Stimulated activated CD4-positive, alpha-beta T cell treated with anti-CD3 and anti-CD28 coated beads, Interleukin-4, amount 100 ng/mL, for 1 hour (primary cell): ENCODE results near the gene TMEM132C.

Experiments
- DNase-seq: peaks from one replicate; pipeline ENCODE4 v3.0.0-alpha.2; 2020

Gene TMEM132C

DNA sequence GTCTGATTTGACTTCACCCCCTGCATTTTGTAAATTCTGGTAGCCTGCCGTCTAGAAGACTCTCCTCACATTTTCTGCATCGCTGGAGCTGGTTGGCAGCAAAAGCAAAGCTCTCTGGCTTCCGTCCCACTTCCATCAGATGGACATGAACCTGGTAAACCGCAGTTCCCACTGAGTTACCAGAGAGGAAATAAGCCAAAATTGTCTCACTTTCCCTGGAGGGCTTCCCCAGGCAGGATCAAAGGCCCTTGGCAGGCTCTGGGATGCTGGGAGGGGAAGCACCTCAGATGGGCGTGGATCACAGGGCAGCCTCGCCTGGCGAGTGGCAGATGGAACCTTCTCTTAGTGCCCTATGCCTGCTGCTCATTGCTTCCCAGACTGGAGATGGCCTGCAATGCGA, 243.5 kb downstream of the TMEM132C start:
- no peak for DNase-seq

DNA sequence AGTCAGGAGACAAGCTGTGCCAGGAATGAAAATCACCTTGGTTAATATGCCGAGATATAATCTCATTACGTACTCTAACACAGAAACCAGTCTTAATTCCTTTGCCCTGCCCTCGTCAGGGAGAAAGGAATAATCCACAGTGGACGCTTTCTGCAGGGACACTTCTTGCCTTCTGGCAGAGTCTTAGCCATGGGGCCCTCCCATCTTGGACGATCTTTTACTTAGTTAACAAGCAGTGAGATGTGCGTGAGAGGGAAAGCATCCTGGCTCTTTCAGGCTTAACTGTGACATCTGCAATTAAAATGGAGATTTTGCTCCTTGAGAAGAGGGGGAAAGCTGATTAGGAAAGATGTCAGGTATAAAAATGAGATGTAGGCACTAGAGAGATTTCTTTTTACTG, 246.4 kb downstream of the TMEM132C start:
- no peak for DNase-seq

DNA sequence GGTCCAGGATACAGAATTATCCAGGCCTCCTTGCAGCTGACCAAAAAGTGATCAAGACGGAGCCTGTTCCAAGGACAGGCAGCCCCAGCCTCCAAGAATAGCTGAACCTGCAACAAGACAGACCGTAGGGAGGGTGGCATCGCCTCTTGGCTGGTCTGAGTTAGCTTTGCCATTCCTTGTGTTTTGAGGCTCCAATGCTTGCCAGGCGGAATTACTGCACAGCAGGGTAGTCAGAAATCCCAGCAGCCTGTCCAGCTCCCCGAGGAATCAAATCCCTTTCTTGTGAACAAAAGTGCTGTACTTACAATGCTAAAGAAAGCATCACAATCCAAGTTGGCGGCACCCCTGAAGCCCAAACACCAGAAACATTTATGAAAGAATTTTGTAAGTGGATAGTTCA, 246.9 kb downstream of the TMEM132C start:
- DNase-seq = no peak

DNA sequence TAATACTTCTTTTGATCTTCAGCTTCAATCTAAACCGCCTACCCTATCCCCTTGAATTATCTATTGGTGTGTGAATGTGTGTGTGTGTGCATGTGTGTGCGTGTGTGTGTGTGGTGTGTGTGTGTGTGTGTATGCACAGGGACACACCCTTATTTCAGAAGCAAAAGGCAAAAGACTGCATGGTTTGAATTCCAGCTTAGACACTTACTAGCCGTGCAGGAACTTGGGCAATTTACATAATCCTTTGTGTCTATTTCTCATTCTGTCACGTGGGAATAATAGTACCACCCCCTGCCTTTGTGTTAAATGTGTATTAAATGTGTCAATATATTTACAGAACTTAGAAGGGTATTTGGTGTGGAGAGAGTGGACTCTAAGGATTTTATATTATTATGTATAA, 251.7 kb downstream of the TMEM132C start:
- DNase-seq = no peak

DNA sequence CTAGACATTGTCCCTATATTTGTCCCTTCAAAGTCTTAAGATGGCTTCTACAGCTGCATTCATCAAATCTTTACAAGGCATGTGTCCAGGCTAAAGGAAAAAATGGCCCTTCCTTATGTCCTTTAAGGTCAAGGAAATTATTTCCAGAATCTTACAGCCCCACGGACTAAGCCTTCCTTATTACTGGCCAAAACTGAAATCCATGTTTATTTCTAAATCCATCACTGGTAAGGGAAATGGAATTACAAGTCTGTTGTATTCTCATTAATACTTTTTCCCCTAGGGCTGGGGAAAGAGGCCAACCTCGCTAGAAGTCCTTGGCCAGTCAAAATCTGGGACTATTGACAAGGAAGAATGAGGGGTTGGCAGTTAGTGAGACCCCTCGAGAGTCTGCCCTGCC, 252.5 kb downstream of the TMEM132C start:
- no peak for DNase-seq

DNA sequence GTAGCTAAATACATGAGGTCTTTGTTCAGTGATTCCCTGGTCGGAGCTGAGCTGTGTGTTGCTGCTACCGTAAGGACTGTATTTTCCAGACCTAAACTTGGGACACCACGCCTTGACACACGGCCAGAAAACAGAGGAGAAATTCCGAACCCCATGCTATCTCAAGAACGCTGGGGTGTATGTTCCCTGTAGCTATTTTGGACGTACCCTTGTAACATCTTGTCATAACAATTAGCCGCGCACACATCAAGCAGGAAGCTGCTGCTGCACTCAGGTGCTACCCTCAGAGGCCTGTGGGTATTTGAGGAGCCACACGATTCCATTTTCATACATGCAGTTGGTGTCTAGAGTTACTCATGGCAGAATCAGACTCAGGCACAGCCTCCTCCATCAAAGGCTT, 255.0 kb downstream of the TMEM132C start:
- no peak for DNase-seq

DNA sequence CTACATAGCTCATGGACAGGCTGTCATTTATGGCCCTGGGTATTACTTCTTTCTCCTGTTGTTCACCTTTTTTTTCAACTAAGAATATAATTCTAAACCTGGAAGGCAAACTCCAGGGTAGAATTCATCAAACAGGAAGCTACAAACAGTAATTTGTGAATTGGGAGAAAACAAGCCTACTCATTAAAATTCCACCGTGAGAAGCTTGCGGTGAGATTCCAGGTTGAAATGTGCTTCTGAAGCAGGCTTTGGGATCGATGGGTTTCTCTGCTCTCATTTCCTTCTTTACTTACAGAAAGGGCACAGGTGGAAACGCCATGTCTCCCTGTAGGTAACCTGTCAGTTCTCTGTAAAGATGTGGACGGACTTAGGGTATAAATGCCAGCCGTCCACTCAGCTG, 257.5 kb downstream of the TMEM132C start:
- DNase-seq = no peak

DNA sequence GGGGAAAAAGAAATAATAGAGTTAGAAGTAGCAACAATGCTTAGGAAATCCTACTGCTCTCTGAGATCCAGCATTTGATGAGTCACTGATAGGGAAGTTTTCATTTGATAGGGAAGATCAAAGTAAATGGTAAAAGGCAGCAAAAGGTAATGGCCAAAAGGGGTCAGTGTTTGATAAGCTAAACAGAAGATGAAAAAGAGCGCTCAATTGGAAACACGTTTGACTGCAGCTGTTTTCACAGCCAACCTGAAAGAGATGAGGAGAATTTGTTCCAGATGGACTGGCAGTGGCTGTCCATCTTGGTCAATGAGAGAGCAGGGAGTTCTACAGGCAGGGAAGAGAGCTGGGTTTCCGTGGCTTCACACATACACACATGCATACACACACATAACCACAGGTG, 264.2 kb downstream of the TMEM132C start:
- no peak for DNase-seq

DNA sequence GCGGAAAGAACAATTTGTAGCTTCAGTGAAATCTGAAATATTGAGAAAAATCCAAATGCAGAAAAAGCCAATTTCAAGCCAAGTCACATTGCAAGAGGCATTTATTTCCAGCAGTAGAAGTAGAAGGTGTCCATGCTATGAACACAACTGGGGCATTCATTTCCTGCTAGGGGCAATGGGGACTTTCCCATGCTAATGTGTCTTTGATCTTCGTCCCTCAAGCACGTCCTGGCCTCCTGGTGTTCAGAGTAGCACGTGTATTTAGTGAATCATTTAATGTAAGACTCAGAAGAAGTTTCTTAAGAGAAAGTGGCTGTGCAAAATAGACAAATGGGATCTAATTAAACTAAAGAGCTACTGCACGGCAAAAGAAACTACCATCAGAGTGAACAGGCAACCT, 267.9 kb downstream of the TMEM132C start:
- DNase-seq = no peak

DNA sequence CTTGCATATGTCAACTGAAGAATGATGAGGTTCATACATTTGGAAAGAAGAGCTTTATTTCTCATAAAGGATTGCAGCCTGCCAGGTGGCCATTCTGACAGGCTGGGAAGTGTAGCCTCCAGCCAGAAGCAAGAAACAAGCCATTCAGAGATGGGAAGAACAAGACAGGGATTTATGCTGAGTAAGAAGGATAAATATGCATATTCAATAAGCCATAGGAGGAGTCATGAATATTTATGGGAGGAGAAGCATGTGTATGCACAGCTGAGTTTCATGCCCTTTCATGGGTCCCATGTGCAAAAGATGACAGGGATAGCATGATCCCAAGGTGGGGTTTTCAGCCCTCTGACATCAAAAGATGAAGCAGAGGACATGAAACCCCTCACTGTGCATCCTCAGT, 269.8 kb downstream of the TMEM132C start:
- DNase-seq = no peak

DNA sequence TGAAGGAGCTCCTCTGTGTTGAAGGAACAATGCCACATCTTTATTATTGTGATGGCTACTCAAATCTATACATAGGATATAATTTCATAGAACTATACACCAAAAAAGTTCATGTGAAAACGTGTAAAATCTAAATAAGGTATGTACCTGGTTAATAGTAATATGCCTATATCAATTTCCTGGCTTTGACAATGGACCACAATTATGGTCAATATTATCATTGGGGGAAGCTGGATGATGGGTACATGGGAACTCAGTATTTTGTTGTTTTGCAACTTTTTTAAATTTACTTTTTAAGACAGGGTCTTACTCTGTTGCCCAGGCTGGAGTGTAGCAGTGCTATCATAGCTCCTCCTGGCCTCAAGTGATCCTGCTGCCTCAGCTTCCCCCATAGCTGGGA, 270.7 kb downstream of the TMEM132C start:
- DNase-seq = no peak

DNA sequence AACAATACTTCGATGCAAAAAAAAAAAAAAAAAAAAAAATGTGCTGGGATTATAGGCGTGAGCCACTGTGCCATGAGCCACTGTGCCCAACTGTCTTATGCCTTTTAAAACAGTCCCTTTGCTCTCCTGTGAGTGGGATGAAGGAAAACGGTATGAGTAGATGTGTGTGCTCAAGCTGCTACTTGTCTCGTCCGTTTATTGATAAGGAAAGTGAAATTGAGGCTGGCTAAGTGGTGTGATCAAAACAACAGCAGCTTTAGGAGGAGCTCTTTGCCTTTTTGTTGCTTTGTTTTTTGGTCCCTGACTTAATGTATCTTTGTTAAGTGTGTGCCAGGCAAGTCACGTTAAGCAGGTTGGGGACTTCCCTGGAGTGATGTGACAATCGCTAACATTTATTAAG, 275.9 kb downstream of the TMEM132C start:
- DNase-seq = no peak

DNA sequence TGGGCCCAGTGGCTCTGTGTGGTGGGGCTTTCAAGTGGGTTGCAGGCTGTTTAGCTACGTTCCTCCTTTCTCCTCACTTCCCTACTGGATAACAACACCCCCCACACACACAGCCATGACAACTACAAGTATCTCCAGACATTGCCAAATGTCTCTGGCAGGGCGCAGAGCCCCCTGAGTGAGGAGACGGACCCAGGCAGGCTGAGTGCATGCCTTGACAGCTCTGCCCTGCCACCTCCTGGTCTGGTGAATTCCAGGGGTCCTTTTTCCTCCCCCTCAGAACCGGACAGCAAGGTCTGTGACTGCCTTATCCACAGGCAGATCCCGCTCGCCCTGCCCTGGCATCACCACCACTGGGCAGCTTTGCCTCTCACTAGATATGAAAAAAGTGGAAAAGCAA, 276.5 kb downstream of the TMEM132C start:
- no peak for DNase-seq

DNA sequence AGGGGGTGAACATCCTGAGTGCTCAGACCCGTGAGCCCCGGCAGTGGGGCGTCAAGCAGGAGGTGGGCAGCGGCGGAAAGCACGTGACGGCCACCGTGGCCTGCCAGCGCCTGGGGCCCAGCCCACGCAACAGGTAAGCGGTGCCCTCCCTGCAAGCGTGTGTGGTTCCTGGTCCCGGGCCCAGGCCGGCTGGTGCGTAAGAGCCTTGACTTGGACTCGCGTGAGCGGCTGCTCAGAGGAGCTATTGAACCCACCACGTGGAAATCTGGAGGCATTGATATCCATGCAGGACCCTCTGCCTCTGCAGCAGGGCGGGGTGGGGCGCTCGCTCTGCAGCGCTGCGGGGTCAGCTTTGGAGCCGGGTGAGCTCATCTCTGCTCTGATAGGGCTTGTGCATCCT, 277.0 kb downstream of the TMEM132C start:
- no peak for DNase-seq

DNA sequence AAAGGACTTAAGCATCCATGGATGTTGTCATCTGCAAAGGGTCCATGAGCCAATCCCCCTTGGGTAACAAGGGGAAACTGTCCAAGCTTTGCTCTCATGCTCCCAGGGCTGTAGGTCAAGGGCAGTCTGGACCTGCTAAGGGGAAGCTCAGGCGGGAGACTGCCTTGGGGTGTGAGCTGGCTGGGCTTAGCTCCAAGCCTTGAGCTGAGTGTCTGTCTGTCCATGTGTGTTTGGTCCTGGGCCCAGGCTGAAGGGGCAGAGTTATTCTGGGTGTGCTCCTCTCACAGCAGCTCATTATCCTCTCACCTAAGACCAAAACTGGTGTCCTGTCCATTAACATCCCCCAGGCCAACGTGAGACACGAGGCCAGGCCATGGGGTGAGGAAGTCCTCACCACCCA, 282.0 kb downstream of the TMEM132C start:
- DNase-seq = no peak

DNA sequence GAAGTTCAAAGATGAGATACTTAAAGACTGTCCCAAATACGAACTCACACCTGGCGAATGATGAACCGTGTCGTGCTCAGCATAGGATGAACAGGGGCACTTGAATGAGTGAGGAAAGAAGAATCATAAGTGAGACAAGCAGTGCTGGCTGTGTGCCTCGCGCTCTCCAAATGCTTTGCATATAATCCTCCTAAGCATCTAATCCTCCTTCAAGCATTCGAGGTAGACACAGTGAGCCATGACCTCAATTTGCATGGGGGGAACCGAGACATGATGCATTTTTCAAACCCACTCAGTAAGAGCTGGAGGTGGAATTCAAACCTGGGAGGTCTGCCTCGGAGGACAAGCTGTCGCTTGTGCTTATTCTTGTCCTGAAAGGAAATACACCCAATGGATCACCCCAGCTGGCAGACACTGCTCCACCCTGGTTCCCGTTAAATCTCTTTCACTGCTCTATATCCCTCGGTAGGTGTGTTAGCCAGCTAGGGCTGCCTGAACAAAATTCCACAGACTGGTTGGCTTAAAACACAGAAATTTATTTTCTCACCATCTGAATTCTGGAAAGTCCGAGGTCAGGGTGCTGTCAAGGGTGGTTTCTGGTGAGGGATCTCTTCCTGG, 282.7 kb downstream of the TMEM132C start:
- no peak for DNase-seq

DNA sequence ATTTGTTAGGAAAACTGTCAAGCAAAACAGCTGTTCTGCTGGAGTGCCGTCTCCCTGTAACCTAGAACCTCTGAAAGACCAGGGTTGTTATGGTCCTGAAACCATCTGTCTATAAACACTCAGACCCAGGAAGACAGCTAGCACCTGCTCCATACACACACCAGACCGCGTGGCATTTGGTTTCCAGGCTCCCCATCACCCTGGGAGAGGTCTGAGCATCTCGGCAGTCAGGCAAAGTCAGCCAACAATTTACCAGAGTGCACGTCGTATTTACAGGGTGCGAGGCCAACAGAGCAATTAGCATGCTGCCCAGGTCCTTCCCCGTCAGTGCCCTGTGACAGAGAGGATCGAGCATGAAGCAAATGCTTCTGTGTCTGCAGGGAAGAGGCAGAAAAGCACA, 284.3 kb downstream of the TMEM132C start:
- no peak for DNase-seq

DNA sequence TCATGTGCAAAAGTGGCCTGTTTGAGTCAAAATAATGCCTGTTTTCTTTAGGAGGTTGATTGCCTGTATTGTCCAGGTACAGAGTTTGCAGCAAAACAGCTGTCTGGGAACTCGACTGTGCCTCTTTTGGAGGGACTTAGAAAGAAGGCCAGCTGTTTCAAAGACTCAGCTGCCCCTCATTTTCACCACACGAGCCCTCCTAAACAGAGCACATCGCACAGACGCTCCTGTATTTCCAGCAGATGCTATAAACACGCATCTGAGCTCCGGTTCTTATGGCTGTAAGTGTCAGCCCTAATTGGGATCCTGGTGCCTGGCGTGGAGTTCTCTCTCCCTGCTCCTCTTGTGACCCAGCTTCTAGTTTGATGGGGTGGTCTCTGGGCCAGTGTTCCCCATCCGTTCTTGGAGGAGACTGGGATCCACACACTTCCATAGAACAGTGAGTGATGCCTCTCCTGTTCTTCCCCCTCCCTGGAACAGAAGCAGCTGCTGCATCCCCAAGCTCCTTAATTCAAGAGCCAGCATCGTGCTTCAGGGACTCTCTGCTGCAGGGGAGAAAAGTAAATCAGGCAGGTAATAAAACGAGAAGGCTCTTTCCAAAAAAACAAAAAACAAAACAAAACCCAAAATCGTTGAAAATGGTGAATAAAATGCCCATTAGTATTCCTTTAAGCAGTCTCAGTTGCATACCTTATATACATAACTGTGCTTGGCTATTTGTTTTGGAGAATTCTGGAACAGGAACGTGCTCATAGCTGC, 287.8 kb downstream of the TMEM132C start:
- no peak for DNase-seq

DNA sequence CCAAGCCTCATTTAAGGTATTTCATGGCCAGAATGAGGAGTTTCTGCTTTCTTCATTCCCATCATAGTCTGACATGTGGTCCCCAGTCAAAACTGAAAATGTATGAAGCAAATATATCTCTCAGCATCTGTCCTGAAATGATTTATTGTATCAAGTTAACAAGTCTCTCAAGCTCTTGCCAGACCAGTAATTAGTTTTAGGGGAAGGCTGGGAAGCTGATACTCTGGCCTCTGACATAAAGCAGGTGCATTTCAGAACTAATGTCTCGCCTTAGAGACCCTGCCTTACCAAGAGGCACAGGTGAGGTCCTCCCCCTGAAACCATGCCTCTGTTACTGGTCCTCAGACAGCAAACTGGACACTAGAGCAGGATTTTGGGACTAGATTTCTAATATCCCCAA, 290.3 kb downstream of the TMEM132C start:
- no peak for DNase-seq

DNA sequence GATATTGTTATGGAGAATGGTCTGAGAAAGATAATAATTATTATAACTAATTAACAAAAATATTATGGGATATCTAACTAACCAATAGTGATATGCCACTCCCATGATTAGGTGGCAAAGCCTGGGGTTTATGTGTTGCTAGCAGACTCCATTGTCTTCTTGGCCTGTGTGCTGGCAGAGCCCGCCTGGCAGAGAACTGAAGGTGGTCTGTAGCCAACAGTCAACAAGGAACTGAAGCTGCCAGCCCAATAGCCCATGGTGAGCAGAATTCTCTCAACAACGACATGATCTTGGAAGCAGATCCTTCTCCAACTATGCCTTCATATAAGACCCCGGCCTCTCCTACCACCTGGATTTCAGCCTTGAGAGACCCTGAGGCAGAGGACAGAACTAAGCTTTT, 298.0 kb downstream of the TMEM132C start:
- DNase-seq = no peak

DNA sequence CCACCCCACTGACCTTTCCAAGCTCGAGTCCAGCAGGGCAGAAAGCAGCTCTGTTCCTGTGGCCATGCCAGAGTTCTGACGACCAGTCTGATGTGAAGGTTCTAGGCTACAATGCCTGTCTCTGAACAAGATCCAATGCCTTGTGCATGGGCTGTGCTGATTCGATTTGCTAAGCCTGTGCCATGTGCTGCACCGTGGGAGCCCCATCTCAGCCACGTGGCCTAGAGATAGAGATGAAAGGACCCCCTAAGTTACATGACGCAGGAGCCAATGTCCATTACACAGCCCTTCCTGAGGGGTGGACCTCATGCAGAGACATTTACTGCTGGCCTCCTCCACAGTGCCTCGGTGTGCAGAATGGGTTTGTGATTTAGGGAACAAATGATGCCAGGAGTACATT, 300.8 kb downstream of the TMEM132C start:
- DNase-seq = no peak

DNA sequence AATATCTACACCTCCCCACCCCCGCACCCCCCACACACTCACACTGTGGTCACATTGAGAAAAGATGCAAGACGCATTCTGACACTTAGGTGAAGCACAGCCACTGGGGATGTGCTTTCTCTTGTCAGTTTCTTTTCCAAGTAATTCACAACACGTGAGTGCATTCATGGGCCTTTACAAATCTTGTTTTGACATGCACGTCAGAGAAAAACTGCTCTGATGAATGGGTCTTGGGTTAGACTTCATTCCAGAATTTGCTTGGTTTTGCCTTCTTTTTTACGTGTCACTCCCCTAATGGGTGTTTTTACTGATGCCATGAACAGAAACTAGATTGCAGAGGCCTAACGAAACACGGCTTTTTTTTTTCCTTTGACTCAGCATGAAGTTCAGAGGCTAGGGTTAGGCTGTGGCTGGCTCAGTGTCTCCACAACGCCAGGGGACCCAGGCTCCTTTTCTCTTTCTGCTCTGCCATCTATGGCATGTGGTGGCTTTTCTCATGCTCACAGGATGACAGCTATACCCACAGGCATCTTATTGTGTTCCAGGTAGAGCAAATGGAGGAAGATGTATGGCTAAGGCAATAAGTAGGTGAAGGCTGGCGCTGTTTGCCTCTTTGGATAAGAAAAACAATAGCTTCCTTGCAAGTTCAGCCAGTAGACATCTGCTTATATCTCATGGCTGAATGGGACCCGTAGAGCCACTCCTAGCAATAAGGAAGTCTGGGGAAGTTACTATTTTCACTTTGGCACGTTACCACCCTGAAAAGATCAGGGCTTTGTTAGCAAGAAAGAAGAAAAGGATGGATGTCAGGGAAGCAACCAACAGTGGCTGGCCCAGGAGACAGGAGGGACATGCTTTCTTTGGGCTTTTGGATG, 303.5 kb downstream of the TMEM132C start:
- peak; percentile 11 for DNase-seq

DNA sequence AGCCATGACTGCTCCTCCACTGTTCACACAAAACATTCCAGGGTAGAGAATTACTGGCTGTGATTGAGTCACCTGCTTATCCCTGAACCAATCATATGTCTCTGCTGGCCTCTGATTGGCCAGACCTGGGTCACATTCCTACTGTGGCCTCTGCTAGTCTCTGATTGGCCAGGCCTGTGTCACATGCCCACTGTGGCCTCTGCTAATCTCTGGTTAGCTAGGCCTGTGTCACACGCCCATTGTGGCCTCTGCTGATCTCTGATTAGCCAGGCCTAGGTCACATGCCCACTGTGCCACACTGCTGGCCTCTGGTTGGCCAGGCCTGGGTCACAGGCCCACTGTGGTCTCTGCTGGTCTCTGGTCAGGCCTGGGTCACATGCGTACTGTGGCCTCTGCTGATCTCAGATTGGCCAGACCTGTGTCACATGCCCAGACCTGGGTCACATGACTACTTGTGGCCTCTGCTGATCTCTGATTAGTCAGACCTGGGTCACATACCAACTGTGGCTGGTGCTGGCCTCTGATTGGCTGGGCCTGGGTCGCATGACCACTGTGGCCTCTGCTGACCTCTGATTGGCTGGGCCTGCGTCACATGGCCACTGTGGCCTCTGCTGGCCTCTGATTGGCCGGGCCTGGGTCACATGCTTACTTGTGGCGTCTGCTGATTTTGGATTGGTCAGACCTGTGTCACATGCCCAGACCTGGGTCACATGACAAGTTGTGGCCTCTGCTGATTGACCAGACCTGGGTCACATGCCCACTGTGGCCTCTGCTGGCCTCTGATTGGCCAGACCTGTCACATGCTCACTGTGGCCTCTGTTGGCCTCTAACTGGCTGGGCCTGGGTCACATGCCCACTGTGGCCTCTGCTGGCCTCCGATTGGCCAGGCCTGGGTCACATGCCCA, 305.2 kb downstream of the TMEM132C start:
- DNase-seq = no peak
